Measurements from ENCODE around the gene DCXR. TPM values are rescaled to one million over a fixed set of nuclear protein-coding genes. Genes with fewer than 3 reads are reported as not detected.

DCXR gene
- total RNA-seq, 1 donor from 2014 or later: 158 TPM

DNA sequence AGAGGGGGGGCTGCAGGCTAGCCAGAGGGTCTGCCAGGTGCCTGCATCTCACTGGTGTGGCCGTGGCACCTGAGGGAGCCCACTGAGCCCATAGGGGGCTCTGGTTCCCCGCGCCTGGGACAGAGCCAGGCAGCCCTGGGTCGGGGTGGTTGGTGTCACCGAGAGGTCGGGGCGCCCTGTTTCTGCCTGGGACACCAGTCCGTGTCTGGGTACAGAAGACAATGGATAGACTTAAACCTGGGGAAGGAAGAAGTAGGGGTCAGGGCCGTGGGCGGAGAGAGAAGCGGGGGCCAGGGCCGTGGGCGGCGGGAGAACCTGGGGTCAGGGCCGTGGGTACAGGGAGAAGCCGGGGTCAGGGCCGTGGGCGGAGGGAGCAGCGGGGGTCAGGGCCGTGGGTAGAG lies 11.1 kb upstream of the DCXR start:
- no peak overlapping the region for H3K4me3 Mint-ChIP-seq
- H3K4me1 Mint-ChIP-seq (ENCODE audit: unreplicated experiment): no peaks in the 10 kb centered on the region
- TF ChIP-seq, protein P1, sequence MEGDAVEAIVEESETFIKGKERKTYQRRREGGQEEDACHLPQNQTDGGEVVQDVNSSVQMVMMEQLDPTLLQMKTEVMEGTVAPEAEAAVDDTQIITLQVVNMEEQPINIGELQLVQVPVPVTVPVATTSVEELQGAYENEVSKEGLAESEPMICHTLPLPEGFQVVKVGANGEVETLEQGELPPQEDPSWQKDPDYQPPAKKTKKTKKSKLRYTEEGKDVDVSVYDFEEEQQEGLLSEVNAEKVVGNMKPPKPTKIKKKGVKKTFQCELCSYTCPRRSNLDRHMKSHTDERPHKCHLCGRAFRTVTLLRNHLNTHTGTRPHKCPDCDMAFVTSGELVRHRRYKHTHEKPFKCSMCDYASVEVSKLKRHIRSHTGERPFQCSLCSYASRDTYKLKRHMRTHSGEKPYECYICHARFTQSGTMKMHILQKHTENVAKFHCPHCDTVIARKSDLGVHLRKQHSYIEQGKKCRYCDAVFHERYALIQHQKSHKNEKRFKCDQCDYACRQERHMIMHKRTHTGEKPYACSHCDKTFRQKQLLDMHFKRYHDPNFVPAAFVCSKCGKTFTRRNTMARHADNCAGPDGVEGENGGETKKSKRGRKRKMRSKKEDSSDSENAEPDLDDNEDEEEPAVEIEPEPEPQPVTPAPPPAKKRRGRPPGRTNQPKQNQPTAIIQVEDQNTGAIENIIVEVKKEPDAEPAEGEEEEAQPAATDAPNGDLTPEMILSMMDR (conservative IDR thresholded peaks at IDR 0.05): no peak
- H3K27me3 Mint-ChIP-seq: no peaks in the 10 kb centered on the region
- H3K9me3 Mint-ChIP-seq: no peaks in the 10 kb centered on the region
- no peak overlapping the region for H3K27ac Mint-ChIP-seq
- DNase-seq (ENCODE audit: extremely low spot score, unreplicated experiment): no peak
- H3K36me3 Mint-ChIP-seq: peaks cover 5% of the 10 kb centered on the region

GRCh38 chr17:82047914-82048570 lies 10.5 kb upstream of the DCXR start:
- TF ChIP-seq, protein P1 (conservative IDR thresholded peaks at IDR 0.05): no peak
- Mint-ChIP-seq H3K4me3 (peak overlapping the region; percentile 16), H3K27me3 (no peaks in the 10 kb centered on the region), H3K36me3 (peaks cover 5% of the 10 kb centered on the region), H3K4me1 (ENCODE audit: unreplicated experiment) (no peaks in the 10 kb centered on the region), H3K27ac (no peak overlapping the region), H3K9me3 (no peaks in the 10 kb centered on the region)
- no peak for DNase-seq (ENCODE audit: extremely low spot score, unreplicated experiment)

DNA sequence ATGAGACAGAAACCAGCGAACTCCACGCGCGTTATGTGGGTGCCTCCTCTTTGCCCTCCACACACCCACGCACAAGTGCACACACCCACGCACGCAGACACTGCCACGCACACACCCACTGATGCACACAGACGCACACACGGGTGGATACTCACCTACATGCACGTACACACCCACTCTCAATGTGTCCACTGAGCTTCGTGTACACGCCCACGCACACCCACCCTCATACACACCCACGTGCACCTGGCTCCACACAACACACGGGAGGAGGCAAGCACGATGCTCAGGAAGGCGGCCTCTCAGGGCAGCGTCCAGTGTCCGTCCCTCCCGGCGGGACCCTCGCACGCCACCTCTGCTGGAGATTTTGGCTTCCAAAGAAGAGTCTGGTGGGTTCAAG lies 9.9 kb upstream of the DCXR start:
- no peaks in the 10 kb centered on the region for H3K9me3 Mint-ChIP-seq
- no peaks in the 10 kb centered on the region for H3K4me1 Mint-ChIP-seq (ENCODE audit: unreplicated experiment)
- no peak overlapping the region for H3K27ac Mint-ChIP-seq
- DNase-seq (ENCODE audit: extremely low spot score, unreplicated experiment): no peak
- TF ChIP-seq, protein P1 (conservative IDR thresholded peaks at IDR 0.05): no peak
- H3K4me3 Mint-ChIP-seq: peak overlapping the region; percentile 16
- peaks cover 5% of the 10 kb centered on the region for H3K36me3 Mint-ChIP-seq
- no peaks in the 10 kb centered on the region for H3K27me3 Mint-ChIP-seq

DNA sequence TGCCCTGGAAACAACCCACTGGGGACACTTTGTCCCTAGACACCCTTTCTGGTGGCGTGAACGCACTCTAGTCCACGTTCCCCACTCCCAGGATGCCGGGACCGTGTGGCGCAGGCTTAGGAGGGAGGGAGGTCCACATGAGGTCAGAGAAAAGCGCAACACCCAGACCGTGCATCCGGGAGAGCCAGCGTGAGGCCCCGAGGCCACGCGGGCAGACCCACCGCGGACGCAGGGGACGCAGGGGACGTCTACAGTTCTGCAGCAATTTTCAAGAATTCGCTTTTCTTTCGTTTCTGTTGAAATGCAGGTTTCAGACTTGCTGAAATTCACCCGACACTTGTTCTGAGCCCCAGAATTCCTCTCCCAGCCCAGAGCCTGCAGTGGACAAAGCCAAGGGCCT lies 9.4 kb upstream of the DCXR start:
- Mint-ChIP-seq H3K4me1 (ENCODE audit: unreplicated experiment) (no peaks in the 10 kb centered on the region), H3K27me3 (no peaks in the 10 kb centered on the region), H3K27ac (no peak overlapping the region), H3K36me3 (peaks cover 5% of the 10 kb centered on the region), H3K4me3 (no peak overlapping the region), H3K9me3 (no peaks in the 10 kb centered on the region)
- TF ChIP-seq, protein P1 (conservative IDR thresholded peaks at IDR 0.05): no peak
- no peak for DNase-seq (ENCODE audit: extremely low spot score, unreplicated experiment)

DNA sequence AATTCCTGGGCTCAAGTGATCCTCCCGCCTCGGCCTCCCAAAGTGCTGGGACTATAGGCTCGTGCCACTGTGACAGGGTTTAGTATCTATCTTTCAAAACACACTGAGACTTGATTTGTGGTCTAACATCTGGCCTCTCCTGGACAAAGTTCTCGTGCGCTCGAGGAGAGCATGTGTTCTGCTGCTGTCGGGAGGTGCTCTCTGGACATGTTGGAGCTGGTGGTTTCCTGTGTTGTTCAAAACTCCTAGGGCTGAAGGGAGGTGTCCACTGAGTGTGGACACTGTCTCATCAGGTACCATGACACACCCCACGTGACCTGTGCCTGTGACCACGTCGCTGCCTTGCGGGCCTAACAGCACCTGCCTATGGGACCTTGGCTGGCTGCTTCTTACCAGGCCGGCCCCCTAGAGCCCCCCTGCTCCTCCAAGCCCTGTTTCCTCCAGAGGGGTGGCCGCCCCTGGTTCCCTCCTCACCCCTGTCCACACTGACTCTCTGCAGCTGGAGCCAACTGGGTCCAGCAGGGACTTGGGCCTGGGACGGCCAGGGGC lies 8.5 kb upstream of the DCXR start:
- Mint-ChIP-seq H3K27me3 (no peaks in the 10 kb centered on the region), H3K36me3 (peaks cover 5% of the 10 kb centered on the region), H3K4me3 (no peak overlapping the region), H3K27ac (no peak overlapping the region), H3K4me1 (ENCODE audit: unreplicated experiment) (peaks cover 4% of the 10 kb centered on the region), H3K9me3 (no peaks in the 10 kb centered on the region)
- no peak for DNase-seq (ENCODE audit: extremely low spot score, unreplicated experiment)
- TF ChIP-seq, protein P1 (conservative IDR thresholded peaks at IDR 0.05): no peak
